Adrenal gland (tissue), 5 donors: Measurements from ENCODE around the gene KIAA1755.

Experiments
- CTCF ChIP-seq, 6 experiments: fragments of 450-650 bp in 4 of 6; fragments of 200-600 bp in 2 of 6; sonication (generic) in 1 of 6; IDR thresholded peaks; 1 replicate in 5 of 6; 2 replicates in 1 of 6; pipeline versions ENCODE4 v1.5.1 to v1.8.0; 2016 to 2021; ENCODE audit warnings: antibody characterized with exemption in 6 of 6, mild to moderate bottlenecking in 2 of 6, moderate library complexity in 1 of 6
- POLR2A ChIP-seq, 2 donors: fragments of 450-650 bp; IDR thresholded peaks; one replicate each; pipeline ENCODE4 v1.6.1; 2017; ENCODE audit warnings: antibody characterized with exemption in 2 of 2, mild to moderate bottlenecking in 2 of 2, moderate library complexity in 1 of 2
- donor health status: DM: no; HTN: no; CAD: no.

- TF ChIP-seq CTCF (IDR thresholded peaks at IDR 0.05), result no peak
- no peak for TF ChIP-seq POLR2A (IDR thresholded peaks at IDR 0.05)
Measured at GRCh38 chr20:38248133-38248532, 12.4 kb downstream of the KIAA1755 start.
